ENCODE measurements around the gene MRPL9. TPM values are rescaled to one million over a fixed set of nuclear protein-coding genes. Genes with fewer than 3 reads are reported as not detected.

The MRPL9 gene
- total RNA-seq, 1 donor from 2014 or later: 51.2 TPM

- ATAC-seq (no peak), DNase-seq (ENCODE audit: missing footprints) (no peak)
- intact Hi-C loops (cut with DNase I): no loop called here
Observed at GRCh38 chr1:151716771-151717631, 46.3 kb downstream of the MRPL9 start, which contains the start of gene CELF3. CELF3 (minus strand) TSS chr1:151716803; CDS start chr1:151716020, 783 bp downstream.

- ATAC-seq (no peak), DNase-seq (ENCODE audit: missing footprints) (no peak)
- intact Hi-C loops (cut with DNase I): no loop called here
Observed at GRCh38 chr1:151716405-151716762, 46.9 kb downstream of the MRPL9 start.

- no peak for DNase-seq (ENCODE audit: missing footprints)
- intact Hi-C loops (cut with DNase I): no loop called here
Observed at GRCh38 chr1:151715726-151716404, 47.4 kb downstream of the MRPL9 start.

GRCh38 chr1:151714820-151715725, 48.2 kb downstream of the MRPL9 start:
- ATAC-seq (no peak), DNase-seq (ENCODE audit: missing footprints) (no peak)
- intact Hi-C loops (cut with DNase I): no loop called here

More at GRCh38 chr1:151715726-151716404, 47.4 kb downstream of the MRPL9 start:
- ATAC-seq: no peak

GRCh38 chr1:151713874-151714273, 49.4 kb downstream of the MRPL9 start:
- intact Hi-C loops (cut with DNase I): no loop called here
- no peak for ATAC-seq
- no peak for DNase-seq (ENCODE audit: missing footprints)

- intact Hi-C loops (cut with DNase I): no loop called here
- ATAC-seq (no peak), DNase-seq (ENCODE audit: missing footprints) (no peak)
Observed at GRCh38 chr1:151713044-151713443, 50.3 kb downstream of the MRPL9 start.

GRCh38 chr1:151711951-151712350, 51.3 kb downstream of the MRPL9 start:
- no peak for DNase-seq (ENCODE audit: missing footprints)
- intact Hi-C loops (cut with DNase I): no loop called here
- no peak for ATAC-seq

GRCh38 chr1:151711044-151711800, 52.1 kb downstream of the MRPL9 start:
- intact Hi-C loops (cut with DNase I): no loop called here
- ATAC-seq (no peak), DNase-seq (ENCODE audit: missing footprints) (no peak)

- no peak for DNase-seq (ENCODE audit: missing footprints)
- intact Hi-C loops (cut with DNase I): no loop called here
- ATAC-seq: no peak
Observed at GRCh38 chr1:151710187-151710840, 53.0 kb downstream of the MRPL9 start.

Other genes with a start within 250 kb of the MRPL9 start
- 3.5 TPM for gene TUFT1, start 223.2 kb downstream of the MRPL9 start, total RNA-seq
- gene SNX27, start 151.4 kb downstream of the MRPL9 start, total RNA-seq: 30.6 TPM
- gene CELF3, start 46.7 kb downstream of the MRPL9 start, total RNA-seq: not detected
- gene RIIAD1, start 42.0 kb downstream of the MRPL9 start, total RNA-seq: 7.7 TPM
- gene TDRKH, start 27.0 kb upstream of the MRPL9 start, total RNA-seq: 4.5 TPM
- 0.68 TPM for gene LINGO4, start 41.9 kb upstream of the MRPL9 start, total RNA-seq
- gene RORC, start 68.3 kb upstream of the MRPL9 start, total RNA-seq: 11.3 TPM
- gene C2CD4D, start 76.3 kb upstream of the MRPL9 start, total RNA-seq: not detected
- not detected for gene THEM5, start 90.2 kb upstream of the MRPL9 start, total RNA-seq
- 16.3 TPM for gene THEM4, start 146.0 kb upstream of the MRPL9 start, total RNA-seq
- 290 TPM for gene S100A10, start 230.4 kb upstream of the MRPL9 start, total RNA-seq